ENCODE measurements around the gene MAB21L2.

The MAB21L2 gene

DNA sequence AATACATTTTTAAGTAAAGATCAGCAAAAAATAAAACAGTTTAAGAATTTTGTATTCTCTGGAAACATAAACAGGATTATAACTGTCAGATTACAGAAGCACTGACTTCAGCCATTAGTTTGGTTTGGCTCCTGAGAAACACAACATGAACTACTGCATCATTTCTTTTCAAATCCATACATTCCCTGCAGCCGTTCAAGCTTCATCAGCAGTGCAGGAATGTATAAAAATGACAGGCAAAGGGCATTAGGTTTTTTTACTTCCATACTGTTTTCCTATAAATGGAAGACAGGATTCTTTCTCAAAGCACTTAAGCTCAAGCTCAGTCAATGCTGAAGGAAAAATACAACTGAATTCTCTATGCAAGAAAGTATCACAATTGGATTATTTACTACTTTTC, 4.2 kb upstream of the MAB21L2 start:
- no peak for DNase-seq (ENCODE audit: low read depth in 2 of 2)

DNA sequence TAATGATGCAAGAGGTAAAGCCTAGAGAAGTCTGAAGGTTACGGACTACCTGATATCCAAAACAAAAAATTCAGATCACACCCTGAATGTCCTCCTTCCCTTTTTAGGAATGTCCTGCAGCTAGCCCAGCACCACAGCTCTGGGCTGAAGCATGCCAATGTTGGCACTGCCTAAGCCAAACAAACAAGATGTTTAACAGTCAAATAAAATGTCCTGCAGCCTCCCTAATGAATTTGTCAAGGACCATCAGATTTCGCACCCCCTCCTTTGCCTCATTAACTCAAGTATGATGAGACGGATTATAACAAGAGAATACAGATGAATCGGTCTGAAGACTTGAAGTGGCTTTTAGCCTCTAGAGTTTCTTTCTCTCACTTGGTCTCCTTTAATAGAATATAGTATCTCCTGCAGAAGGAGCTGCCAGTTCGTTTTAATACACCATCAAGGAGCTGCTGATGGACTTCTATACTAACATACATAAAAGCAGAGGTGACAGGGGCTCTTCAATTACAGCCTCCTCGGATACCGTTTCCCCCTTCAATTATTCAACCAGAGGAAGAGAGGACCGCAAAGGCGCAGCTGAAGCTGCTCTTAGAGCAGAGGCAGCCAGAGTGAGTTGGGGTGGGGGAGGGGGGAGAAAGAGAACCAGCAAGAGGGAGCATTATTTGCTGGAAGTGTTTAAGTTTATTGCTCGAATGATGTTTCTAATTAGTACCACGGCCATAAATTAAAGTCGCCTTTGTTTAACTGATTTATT, 3.0 kb upstream of the MAB21L2 start:
- DNase-seq (ENCODE audit: low read depth in 2 of 2): no peak

DNA sequence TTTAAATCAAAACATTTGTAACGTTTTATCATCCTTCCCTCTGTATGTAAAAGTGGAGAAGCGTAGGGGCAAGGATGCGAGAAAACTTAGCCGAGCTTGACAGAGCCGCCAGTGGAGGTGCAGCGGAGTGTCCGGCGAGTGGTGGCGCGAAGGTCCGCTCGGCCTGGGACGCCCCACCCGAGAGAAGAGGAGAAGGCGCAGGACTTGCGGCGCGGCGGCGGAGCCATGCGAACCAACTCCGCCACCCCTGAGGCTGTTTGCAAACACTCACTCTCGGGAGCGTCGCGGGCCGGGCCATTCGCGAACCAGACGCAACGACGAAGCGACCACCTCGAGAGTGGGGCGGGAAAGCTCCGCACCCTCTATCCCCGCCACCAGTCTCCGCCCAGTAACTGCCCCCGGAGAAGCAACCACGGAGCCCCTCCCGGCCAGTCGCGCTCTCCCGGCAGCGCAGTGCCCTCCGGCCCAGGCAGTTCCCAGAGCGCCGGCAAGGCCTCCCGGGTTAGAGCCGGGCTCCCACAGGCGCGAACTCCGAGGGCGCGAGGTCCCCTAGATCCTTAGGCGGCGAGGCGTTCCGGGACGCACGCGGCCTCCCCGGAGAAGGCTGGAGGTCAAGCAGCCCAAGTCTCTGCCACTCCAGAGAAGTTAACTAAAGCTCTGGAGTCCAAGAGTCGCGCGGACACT, 2.3 kb upstream of the MAB21L2 start:
- no peak for DNase-seq (ENCODE audit: low read depth in 2 of 2)

DNA sequence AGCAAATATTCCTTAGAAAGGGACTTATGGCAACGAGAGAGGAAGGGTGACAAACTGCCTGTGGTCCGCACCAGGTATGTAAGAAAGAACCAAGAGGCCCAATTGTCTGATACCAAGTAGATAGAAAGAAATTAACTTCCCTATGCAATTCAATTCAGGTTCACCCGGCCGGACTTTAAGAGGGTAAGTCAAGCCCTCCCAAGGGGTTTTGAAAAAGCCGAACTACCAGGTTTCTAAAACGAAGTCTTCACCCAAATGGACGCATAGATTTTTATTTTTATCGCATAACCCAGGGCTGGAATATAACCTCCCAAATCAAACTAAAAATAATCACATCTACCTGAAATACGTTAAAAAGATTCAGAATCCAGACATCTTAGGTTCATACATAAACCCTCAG, 1.6 kb upstream of the MAB21L2 start:
- DNase-seq (ENCODE audit: low read depth in 2 of 2): no peak

DNA sequence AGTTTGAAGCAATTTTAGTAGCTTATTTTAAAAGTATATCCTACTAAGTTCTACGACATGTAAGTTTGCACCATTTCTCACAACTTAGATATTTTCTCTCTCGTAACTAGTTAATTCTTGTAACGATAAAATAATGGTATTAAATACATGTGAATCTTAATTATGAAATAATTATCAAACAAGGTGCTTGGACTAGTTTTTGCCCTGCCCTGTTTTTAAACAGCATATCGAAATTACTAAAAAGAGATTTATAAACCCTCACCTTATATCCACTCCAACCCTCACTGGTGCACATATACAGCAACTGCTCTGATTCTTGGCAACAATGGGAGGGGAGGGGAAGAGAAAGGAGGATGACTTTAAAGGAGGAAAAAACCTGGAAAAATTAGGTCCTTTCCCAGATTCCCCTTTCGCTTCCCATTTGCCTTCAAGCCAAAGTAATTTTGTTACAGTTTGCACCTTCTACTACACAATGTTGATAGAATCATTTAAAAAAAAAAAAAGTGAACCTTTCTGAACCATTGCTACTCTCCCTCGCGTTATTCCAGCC, 820 bp upstream of the MAB21L2 start:
- no peak for DNase-seq (ENCODE audit: low read depth in 2 of 2)

DNA sequence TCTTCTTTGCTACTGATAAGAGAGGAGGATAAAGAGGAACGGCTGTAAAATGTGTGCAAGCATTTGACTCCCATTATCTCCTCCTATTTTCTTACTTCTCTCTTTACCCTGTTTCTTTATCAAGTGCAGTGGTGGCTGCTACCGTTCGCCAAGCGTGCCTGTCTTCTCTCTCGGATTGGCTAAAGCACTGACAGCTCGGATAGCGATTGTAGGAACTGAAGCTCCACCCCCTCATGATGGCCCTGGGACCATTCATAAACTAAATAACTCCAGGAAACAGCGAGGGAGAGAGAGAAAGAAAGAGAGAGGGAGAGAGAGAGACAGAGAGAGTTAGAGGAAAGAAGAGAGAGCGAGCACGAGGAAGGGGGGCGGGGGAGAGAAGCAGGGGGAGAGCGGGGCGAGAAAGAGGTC, 305 bp upstream of the MAB21L2 start:
- DNase-seq (ENCODE audit: low read depth in 2 of 2): no peak

DNA sequence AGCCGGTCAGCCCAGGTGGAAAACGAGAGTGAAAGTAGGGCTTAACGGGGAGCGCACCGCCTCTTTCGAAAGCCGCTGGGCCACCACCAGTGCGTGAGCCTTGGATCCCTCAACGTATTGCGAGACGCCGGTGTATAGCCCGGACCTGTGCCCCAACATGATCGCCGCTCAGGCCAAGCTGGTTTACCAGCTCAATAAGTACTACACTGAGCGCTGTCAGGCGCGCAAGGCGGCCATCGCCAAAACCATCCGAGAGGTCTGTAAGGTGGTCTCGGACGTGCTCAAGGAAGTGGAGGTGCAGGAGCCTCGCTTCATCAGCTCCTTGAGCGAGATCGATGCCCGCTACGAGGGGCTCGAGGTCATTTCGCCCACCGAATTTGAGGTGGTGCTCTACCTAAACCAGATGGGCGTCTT, 929 bp downstream of the MAB21L2 start:
- DNase-seq (ENCODE audit: low read depth in 2 of 2): no peak

DNA sequence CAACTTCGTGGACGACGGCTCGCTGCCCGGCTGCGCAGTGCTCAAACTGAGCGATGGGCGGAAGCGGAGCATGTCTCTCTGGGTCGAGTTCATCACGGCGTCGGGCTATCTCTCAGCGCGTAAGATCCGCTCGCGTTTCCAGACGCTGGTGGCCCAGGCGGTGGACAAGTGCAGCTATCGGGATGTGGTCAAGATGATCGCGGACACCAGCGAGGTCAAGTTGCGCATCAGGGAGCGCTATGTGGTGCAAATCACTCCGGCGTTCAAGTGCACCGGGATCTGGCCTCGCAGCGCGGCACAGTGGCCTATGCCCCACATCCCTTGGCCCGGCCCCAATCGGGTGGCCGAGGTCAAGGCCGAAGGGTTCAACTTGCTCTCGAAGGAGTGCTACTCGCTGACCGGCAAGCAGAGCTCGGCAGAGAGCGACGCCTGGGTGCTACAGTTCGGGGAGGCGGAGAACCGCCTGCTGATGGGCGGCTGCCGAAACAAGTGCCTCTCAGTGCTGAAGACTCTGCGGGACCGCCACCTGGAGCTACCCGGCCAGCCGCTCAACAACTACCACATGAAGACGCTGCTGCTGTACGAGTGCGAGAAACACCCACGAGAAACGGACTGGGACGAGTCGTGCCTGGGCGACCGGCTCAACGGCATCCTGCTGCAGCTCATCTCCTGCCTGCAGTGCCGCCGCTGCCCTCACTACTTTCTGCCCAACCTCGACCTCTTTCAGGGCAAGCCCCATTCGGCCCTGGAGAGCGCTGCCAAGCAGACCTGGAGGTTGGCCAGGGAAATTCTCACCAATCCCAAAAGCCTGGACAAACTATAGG, 1.5 kb downstream of the MAB21L2 start:
- DNase-seq (ENCODE audit: low read depth in 2 of 2): no peak

DNA sequence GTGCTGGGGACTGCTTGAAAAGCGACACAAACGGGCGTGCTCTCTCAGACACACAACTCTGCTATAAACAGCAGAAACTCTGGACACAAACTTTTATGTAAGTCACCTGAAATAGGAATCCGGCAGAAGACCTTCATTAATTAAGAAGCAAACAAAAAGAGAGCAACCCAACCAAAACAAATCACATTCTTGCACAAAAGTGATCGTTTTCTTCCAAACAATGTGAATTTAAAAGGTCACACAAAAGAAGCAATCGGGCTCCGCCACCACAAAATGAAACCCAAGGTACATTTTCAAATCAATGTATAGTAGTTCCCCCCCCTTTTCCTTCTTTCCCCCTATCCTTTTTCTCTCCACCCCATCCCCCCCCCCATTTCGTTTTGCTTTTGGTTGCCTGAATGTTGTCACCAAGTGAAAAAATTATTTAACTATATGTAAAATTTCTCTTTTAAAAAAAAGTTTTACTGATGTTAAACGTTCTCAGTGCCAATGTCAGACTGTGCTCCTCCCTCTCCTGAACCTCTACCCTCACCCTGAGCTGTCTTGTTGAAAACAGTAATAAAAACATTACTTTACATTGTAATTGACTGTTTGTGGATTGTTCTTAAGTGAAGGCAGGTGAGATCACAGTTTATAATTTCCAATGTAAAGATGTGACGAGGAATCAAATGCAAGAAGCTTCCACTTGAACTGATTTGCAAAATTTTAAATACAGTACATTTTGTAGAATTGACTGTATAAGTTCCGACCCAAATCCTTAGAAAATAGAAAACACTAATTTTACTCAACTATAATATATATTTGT, 2.4 kb downstream of the MAB21L2 start:
- no peak for DNase-seq (ENCODE audit: low read depth in 2 of 2)

DNA sequence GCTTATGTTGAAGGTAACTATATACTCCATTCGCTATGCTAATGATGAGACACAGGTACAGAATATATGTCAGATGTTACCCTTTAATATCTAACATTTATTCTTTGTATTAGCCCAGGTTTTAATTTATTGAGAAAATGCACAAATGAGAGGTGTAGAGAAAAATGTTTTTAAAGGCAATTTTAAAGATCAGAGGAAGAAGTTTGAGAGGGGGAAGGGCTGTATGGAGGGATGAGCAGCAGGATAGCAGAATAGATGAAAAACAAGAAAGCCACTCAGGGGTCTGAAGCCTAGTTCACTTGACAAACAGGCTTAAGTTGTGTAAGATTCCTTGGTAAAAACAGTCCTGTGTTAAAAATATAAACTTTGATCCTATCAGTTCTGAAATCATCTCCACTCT, 3.7 kb downstream of the MAB21L2 start:
- DNase-seq (ENCODE audit: low read depth in 2 of 2): no peak

DNA sequence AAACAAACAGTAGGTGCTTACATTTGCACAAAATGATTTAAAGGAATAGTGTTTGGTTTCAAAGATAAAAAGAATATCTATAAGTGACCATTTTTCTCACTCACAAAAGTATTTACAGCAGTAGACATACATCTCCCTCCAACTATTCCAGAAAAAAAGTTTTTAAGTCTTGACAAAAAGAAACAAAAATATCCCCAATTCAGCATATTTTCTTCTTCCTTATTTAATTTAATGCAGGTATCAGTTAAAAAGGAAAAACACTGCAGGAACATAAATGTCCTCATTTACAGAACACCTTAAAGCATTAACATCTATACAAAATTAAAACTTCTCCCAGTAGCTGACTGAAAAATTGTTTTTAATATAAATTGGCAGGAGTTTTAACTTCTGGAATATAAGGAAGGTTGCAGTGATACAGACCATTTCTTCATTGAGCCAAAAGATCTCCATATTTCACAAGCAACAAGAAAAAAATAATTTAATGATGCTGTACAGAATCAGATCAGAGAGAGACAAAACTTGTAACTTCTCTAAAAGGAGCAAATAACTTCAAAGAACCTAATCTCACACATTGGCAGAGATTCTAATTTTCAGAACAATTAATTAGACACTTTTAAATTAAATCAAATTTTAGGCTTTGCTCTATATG, 4.3 kb downstream of the MAB21L2 start:
- no peak for DNase-seq (ENCODE audit: low read depth in 2 of 2)

DNA sequence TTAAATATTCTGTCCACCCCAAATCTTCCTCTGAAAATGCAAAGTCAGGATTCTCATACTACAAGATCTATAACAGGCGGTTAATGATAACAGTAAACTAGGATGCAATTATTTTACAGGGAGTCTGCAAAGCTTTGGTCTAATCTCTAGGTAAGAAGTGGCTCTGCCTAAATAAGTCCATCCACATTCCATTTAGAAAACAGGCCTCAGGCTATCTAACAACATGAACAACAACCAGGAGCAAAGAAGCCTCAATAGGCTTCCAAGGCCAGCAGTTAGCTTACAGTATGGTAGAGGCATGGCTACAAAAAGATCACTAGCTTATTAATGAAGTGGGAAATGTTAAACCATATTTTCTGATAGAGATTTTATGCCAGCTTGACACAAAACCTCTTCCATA, 6.4 kb downstream of the MAB21L2 start:
- no peak for DNase-seq (ENCODE audit: low read depth in 2 of 2)

DNA sequence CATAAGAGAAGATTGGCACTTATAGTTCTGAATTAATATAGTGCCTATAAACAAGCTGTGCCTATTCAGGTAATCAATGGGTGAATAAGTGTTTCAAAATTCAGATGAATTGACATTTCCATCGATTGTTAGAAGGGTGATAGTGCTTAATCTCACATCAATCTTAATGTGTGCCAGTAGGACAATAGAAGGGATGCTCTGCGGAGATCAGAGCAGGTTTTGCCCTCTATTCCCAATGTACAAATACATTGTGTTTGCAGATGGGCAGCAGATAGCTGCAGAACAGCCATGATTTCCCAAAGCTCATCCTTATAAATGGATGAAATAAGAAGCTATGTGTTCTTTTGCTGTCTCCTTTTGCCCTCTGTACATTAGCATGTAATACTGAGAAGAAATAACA, 7.2 kb downstream of the MAB21L2 start:
- no peak for DNase-seq (ENCODE audit: low read depth in 2 of 2)

DNA sequence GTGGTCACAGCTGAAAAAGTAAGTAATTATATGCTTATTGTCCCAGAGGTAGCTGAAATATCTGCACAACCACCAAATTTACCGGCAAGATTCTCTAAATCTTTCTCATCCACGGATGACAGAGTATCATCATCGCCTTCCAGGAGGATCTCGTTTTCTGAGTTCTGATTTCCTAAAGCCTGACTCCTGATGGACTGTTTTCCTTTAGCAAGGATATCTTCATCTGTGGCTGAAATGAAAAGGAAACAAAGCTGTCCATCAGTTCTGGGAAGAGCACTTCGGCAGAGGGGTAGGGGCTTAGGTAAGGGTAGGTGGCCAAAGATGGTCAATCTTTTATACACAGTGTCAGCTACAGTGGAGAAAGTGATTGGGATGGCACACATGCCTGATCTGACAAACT, 8.7 kb downstream of the MAB21L2 start:
- no peak for DNase-seq (ENCODE audit: low read depth in 2 of 2)

DNA sequence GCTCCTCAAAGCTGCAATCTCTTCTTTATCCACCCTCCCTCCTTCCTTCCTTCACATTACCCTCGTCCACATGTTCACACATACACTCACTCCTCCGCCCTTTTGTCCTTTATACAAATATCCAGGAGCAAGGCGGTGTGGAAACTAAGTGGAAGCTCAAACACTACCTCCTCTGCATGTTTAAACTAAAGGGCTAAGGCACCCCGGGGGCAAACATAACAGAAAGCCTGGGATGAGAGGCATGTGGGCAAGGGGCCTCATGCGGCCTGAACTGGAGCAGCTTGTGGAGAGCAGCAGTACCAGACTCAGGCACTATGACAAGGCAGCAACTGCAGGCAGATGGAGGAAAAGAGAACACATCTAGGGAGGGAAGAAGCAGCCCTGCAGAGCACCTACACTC, 9.5 kb downstream of the MAB21L2 start:
- DNase-seq (ENCODE audit: low read depth in 2 of 2): no peak

DNA sequence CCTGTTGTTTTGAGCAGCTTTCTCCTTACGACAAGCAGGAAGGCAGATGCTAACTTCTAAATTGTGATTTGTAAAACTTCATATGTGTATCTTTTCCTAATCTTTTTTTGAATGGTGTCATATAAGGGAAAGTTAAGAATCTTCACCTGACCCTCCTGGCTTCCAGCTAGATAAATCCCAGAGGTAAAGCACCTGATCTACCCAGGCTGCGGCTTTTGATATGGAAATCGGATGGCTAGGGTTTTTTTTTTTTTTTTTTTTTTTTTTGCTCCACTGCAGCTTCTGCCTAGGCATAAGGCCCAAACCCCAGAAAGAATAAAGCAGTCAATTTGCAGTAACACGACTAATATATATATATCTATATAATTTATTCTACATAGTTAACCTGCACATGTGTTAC, 10.0 kb downstream of the MAB21L2 start:
- no peak for DNase-seq (ENCODE audit: low read depth in 2 of 2)

DNA sequence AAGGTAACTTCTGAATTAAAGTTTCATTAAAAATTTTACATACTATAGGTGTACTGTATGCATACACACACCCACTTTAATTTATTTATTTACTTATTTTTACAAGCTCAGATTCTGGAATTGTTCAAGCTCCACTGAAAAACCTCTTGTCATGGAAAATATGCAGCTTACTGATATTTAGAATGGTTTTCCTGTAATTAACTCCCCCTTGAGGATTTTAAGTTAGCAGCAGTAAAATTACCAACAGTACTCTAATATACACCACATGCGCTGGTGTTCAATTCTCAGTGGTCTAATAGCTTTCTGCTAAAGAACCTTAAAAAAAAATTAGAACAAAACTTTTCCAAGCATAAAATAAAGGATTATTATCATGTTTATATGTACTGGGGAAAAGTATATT, 12.0 kb downstream of the MAB21L2 start:
- DNase-seq (ENCODE audit: low read depth in 2 of 2): no peak

DNA sequence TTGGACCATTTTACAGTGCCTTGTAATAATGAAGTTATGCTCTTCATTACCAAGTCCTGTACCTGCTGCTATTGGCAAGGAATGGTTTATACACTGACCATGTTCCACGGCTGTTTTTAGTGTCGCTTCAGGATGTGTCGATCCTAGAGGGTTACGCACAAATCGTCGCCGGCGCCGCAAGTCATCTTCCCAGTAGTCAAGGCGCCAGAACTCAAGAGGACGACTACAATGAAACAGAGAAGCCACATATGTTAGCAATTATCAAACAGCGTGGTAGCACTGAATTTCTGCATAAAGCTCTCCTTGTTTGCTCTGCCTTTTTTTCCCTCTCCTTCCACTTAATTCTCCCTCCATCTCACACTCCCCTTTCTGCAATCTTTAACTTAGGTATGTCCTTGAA, 17.0 kb downstream of the MAB21L2 start:
- DNase-seq (ENCODE audit: low read depth in 2 of 2): no peak

DNA sequence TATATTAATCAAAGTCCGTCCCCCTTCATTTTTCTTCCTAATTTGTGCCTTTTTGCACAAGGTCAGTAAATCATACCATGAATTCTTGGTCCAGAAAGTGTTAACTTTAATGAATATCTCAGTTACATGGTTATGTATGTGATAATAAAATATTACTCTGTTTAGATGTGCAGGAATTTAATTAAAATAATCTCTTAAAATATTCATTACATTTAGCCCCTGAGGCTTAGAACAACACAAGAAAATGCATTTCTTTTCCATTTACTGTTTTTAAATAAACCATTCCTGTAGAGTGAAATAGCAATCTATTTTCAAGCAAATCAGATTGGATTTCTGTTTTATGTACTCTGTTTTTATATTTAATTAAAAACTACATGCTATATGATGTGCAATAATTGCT, 17.6 kb downstream of the MAB21L2 start:
- DNase-seq (ENCODE audit: low read depth in 2 of 2): no peak

DNA sequence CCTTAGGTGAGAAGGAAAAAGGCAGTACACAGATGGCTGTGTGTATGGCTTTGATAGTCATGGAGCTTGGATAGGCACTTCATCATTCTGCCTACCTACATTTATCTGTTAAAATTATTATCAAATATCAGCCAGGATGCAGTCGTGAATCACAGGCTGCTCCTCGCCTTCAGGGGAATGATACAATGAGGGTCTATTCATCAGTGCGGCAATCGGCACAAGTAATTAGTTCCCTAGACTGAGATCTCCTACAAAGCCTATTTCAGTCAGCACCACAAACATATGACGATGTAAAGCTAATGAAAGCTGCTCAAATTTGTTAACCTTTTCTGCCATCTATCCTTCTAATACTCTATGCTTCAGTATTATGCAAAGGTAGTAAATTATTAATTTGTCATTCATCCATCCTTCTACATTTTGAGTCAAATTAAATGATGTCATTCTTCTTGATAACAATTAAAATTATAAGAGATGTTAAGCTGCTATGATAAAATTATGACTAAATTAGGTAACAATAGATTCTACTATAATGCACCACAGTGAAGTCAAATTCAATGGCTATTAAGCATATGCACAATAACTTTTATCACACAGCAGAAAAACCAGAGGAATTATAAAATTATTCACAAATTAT, 19.0 kb downstream of the MAB21L2 start:
- no peak for DNase-seq (ENCODE audit: low read depth in 2 of 2)

DNA sequence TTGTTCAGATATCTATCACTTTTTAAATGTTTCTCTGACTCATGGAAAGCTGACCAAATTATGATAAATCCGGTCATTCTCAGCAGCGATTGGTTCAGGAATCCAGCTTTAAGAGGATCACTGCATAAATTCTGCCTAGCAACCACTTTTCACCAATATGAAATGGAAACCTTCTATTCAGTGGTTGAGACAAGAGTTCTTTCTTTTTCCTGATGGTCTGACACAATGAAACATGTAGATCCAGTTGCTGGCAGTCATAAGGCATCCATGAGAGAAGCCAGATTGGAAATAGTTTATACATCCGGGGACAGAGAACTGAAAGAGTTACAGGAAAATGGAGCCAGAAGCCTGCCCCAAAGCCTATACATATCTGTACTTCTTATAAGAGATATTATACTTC, 27.2 kb downstream of the MAB21L2 start:
- no peak for DNase-seq (ENCODE audit: low read depth in 2 of 2)

Data from stimulated activated CD8-positive, alpha-beta memory T cell treated with anti-CD3 and anti-CD28 coated beads, Interleukin-15, amount 100 ng/mL, for 48 hours (primary cell).